Measurements from ENCODE around the gene TDRD7. TPM values are rescaled to one million over a fixed set of nuclear protein-coding genes. Genes with fewer than 3 reads are reported as not detected.

TDRD7 gene
- polyA plus RNA-seq, 1 donor from 2014 or later = 9.7 TPM

GRCh38 chr9:97484134-97484533, 72.2 kb downstream of the TDRD7 start:
- no peak overlapping the region for H3K27ac ChIP-seq (ENCODE audit: low read length)
- no peak overlapping the region for H3K9ac ChIP-seq (ENCODE audit: low read length)
- H3K9me2 ChIP-seq (ENCODE audit: insufficient read depth, low read length) = no peaks in the 10 kb centered on the region
- no peaks in the 10 kb centered on the region for H3F3A ChIP-seq (ENCODE audit: insufficient read depth, low read length, poor library complexity, severe bottlenecking)
- no peaks in the 10 kb centered on the region for H4K20me1 ChIP-seq (ENCODE audit: insufficient read depth)
- H3K79me2 ChIP-seq (replicated peaks; ENCODE audit: insufficient read depth, low read length) = no peaks in the 10 kb centered on the region
- no peak overlapping the region for H3K4me3 ChIP-seq (ENCODE audit: low read length)
- TF ChIP-seq MXI1 (conservative IDR thresholded peaks at IDR 0.05; ENCODE audit: poor library complexity, severe bottlenecking) (no peak), RAD21 (conservative IDR thresholded peaks at IDR 0.05) (no peak), POLR2AphosphoS5 (IDR thresholded peaks at IDR 0.05) (no peak), EP300 (conservative IDR thresholded peaks at IDR 0.05; ENCODE audit: poor library complexity, severe bottlenecking) (no peak), TAF1 (IDR thresholded peaks at IDR 0.05; ENCODE audit: low read depth) (no peak), EZH2 (IDR thresholded peaks at IDR 0.05; ENCODE audit: borderline replicate concordance, insufficient read depth, low read length, poor library complexity, severe bottlenecking) (no peak), SMC3 (conservative IDR thresholded peaks at IDR 0.05; ENCODE audit: poor library complexity) (no peak)
- TF ChIP-seq, protein P1, sequence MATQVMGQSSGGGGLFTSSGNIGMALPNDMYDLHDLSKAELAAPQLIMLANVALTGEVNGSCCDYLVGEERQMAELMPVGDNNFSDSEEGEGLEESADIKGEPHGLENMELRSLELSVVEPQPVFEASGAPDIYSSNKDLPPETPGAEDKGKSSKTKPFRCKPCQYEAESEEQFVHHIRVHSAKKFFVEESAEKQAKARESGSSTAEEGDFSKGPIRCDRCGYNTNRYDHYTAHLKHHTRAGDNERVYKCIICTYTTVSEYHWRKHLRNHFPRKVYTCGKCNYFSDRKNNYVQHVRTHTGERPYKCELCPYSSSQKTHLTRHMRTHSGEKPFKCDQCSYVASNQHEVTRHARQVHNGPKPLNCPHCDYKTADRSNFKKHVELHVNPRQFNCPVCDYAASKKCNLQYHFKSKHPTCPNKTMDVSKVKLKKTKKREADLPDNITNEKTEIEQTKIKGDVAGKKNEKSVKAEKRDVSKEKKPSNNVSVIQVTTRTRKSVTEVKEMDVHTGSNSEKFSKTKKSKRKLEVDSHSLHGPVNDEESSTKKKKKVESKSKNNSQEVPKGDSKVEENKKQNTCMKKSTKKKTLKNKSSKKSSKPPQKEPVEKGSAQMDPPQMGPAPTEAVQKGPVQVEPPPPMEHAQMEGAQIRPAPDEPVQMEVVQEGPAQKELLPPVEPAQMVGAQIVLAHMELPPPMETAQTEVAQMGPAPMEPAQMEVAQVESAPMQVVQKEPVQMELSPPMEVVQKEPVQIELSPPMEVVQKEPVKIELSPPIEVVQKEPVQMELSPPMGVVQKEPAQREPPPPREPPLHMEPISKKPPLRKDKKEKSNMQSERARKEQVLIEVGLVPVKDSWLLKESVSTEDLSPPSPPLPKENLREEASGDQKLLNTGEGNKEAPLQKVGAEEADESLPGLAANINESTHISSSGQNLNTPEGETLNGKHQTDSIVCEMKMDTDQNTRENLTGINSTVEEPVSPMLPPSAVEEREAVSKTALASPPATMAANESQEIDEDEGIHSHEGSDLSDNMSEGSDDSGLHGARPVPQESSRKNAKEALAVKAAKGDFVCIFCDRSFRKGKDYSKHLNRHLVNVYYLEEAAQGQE (IDR thresholded peaks at IDR 0.05; ENCODE audit: borderline replicate concordance) = no peak
- no peak overlapping the region for H2AFZ ChIP-seq (ENCODE audit: low read depth, low read length)
- no peaks in the 10 kb centered on the region for H3K36me3 ChIP-seq (ENCODE audit: insufficient read depth, low read length)
- peaks cover 5% of the 10 kb centered on the region for H3K9me3 ChIP-seq (ENCODE audit: low read length)
- no peak overlapping the region for H3K4me2 ChIP-seq (ENCODE audit: low read length)
- no peaks in the 10 kb centered on the region for H3K27me3 ChIP-seq (ENCODE audit: insufficient read depth, low read depth, low read length)

DNA sequence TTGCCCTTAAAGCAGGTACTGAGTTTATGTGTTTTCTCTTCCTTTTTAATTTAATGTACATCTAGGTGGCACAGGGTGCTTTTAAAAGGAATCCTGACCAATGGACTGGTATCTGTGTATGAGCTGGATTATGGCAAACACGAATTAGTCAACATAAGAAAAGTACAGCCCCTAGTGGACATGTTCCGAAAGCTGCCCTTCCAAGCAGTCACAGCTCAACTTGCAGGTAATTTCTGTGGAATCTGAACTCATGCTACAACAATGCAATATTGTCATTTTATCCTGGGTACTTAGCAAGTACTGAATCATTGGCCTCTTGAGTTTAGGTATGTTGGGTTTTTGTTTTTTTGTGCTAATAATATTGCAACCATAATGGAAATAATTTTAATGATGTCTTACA, 75.2 kb downstream of the TDRD7 start:
- H3K27ac ChIP-seq (ENCODE audit: low read length) = no peak overlapping the region
- peaks cover 5% of the 10 kb centered on the region for H3K9me3 ChIP-seq (ENCODE audit: low read length)
- H3K79me2 ChIP-seq (replicated peaks; ENCODE audit: insufficient read depth, low read length) = no peaks in the 10 kb centered on the region
- no peaks in the 10 kb centered on the region for H4K20me1 ChIP-seq (ENCODE audit: insufficient read depth)
- H3K4me2 ChIP-seq (ENCODE audit: low read length) = no peak overlapping the region
- no peak overlapping the region for H3K9ac ChIP-seq (ENCODE audit: low read length)
- no peak for TF ChIP-seq EZH2 (IDR thresholded peaks at IDR 0.05; ENCODE audit: borderline replicate concordance, insufficient read depth, low read length, poor library complexity, severe bottlenecking)
- TF ChIP-seq EP300 (conservative IDR thresholded peaks at IDR 0.05; ENCODE audit: poor library complexity, severe bottlenecking) = no peak
- no peak for TF ChIP-seq CTCF (IDR thresholded peaks at IDR 0.05; ENCODE audit: poor library complexity, severe bottlenecking)
- no peak for TF ChIP-seq TAF1 (IDR thresholded peaks at IDR 0.05; ENCODE audit: low read depth)
- TF ChIP-seq, protein P1 (IDR thresholded peaks at IDR 0.05; ENCODE audit: borderline replicate concordance) = no peak
- no peak for TF ChIP-seq RAD21 (conservative IDR thresholded peaks at IDR 0.05)
- TF ChIP-seq POLR2AphosphoS5 (IDR thresholded peaks at IDR 0.05) = no peak
- TF ChIP-seq MXI1 (conservative IDR thresholded peaks at IDR 0.05; ENCODE audit: poor library complexity, severe bottlenecking) = no peak
- TF ChIP-seq SMC3 (conservative IDR thresholded peaks at IDR 0.05; ENCODE audit: poor library complexity) = no peak
- H2AFZ ChIP-seq (ENCODE audit: low read depth, low read length) = no peak overlapping the region
- no peaks in the 10 kb centered on the region for H3F3A ChIP-seq (ENCODE audit: insufficient read depth, low read length, poor library complexity, severe bottlenecking)
- no peak overlapping the region for H3K4me3 ChIP-seq (ENCODE audit: low read length)
- no peaks in the 10 kb centered on the region for H3K9me2 ChIP-seq (ENCODE audit: insufficient read depth, low read length)
- no peaks in the 10 kb centered on the region for H3K36me3 ChIP-seq (ENCODE audit: insufficient read depth, low read length)
- no peaks in the 10 kb centered on the region for H3K27me3 ChIP-seq (ENCODE audit: insufficient read depth, low read depth, low read length)
